GM19351 (cell line): ENCODE results near the gene GOLGB1.
"Not testable (repeated sequence)": the region's sequence is repeated elsewhere in the genome, so short reads cannot be mapped to it uniquely, and the experiment has no call there.

Experiments
- ATAC-seq: cut with Tn5 transposase; IDR thresholded peaks from one replicate; pipeline ENCODE4 v1.9.1; 2021; ENCODE audit warnings: mild to moderate bottlenecking, moderate library complexity; ENCODE audit not compliant: unreplicated experiment

GOLGB1 gene, protein sequence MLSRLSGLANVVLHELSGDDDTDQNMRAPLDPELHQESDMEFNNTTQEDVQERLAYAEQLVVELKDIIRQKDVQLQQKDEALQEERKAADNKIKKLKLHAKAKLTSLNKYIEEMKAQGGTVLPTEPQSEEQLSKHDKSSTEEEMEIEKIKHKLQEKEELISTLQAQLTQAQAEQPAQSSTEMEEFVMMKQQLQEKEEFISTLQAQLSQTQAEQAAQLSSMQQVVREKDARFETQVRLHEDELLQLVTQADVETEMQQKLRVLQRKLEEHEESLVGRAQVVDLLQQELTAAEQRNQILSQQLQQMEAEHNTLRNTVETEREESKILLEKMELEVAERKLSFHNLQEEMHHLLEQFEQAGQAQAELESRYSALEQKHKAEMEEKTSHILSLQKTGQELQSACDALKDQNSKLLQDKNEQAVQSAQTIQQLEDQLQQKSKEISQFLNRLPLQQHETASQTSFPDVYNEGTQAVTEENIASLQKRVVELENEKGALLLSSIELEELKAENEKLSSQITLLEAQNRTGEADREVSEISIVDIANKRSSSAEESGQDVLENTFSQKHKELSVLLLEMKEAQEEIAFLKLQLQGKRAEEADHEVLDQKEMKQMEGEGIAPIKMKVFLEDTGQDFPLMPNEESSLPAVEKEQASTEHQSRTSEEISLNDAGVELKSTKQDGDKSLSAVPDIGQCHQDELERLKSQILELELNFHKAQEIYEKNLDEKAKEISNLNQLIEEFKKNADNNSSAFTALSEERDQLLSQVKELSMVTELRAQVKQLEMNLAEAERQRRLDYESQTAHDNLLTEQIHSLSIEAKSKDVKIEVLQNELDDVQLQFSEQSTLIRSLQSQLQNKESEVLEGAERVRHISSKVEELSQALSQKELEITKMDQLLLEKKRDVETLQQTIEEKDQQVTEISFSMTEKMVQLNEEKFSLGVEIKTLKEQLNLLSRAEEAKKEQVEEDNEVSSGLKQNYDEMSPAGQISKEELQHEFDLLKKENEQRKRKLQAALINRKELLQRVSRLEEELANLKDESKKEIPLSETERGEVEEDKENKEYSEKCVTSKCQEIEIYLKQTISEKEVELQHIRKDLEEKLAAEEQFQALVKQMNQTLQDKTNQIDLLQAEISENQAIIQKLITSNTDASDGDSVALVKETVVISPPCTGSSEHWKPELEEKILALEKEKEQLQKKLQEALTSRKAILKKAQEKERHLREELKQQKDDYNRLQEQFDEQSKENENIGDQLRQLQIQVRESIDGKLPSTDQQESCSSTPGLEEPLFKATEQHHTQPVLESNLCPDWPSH (N-terminal part only)

GRCh38 chr3:121749276-121750086 is at the start of gene GOLGB1:
Gene GOLGB1 (minus strand): TSS chr3:121749741. CDS start chr3:121730971, 18,770 bp downstream.
- peak; percentile 96 for ATAC-seq

DNA sequence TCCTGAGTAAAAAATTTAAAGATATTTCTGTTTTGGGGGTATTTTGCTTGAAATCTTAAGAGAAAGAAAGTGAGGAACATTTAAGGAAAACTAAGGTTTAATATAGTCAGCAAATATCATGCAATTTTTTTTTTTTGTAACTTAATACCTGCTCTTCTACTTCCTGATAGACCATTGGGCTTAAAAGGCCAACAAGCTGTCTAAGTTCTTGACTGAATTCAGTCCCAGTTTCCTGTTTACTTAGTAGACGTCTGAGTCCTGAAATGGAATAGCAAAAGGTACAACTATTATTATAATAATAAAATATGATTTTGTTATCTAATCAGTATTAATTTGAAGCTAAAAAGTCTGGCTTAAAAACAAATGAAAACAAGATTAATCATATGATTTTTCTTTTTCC is 47.4 kb upstream of the GOLGB1 start:
- no peak for ATAC-seq

DNA sequence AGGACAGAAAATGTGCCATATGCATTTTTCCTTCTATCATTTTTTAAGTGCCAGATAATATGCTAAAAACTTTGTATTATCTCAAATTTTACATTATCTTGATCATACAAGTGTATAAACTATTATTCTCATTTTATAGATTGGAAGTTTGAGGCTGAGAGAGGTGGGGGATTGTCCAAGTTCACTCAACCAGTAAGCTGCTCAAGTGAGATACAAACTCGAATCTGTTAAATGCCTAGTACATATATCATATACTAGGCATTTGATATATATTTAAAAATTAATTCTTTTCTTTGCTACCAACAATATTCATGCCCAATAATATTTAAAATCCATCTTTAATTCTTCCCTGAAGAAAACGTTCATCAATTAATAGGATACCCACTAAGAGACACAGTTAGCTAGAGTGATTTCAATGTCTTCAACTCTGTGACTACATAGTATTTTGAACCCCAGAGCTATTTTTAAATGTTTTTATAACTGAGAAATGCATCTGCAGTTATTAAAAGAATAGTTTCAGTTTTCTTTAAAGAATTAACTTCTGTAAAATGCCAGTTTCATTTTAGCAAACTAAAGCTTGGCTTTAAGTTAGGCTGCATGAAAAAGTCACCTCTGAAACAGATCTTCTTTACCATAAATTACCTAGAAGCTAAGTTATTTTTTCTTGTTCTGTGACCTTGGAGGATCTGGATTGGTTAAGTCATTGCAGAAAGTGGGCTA is 44.9 kb upstream of the GOLGB1 start:
- ATAC-seq, result peak; percentile 47

GRCh38 chr3:121793078-121793477 is 43.5 kb upstream of the GOLGB1 start:
- ATAC-seq, result peak; percentile 66

- no peak for ATAC-seq
Observed at GRCh38 chr3:121786485-121786884, 36.9 kb upstream of the GOLGB1 start.

GRCh38 chr3:121782784-121783183 is 33.2 kb upstream of the GOLGB1 start:
- ATAC-seq, result not testable (repeated sequence)

- no peak for ATAC-seq
Observed at GRCh38 chr3:121781611-121782010, 32.1 kb upstream of the GOLGB1 start.

GRCh38 chr3:121775095-121775494 is 25.6 kb upstream of the GOLGB1 start:
- not testable (repeated sequence) for ATAC-seq

- no peak for ATAC-seq
Observed at GRCh38 chr3:121769246-121769645, 19.7 kb upstream of the GOLGB1 start.

DNA sequence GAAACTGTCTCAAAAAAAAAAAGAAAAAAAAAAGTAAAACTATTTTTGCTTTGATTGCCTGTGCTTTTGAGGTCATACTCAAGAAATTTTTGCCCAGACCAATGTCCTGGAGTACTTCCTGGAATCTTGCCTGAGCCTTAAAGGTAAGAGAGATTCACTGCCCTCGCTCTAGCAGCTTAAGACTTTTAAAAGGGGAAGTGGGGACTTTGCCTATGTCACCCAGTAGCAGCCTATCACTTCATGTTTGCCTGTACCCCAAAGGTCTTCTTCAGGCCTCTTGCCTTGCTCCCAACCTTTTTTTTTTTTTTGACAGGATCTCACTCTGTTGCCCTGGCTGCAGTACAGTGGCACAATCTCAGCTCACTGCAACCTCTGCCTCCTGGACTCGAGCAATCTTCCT is 18.9 kb upstream of the GOLGB1 start:
- ATAC-seq, result no peak

DNA sequence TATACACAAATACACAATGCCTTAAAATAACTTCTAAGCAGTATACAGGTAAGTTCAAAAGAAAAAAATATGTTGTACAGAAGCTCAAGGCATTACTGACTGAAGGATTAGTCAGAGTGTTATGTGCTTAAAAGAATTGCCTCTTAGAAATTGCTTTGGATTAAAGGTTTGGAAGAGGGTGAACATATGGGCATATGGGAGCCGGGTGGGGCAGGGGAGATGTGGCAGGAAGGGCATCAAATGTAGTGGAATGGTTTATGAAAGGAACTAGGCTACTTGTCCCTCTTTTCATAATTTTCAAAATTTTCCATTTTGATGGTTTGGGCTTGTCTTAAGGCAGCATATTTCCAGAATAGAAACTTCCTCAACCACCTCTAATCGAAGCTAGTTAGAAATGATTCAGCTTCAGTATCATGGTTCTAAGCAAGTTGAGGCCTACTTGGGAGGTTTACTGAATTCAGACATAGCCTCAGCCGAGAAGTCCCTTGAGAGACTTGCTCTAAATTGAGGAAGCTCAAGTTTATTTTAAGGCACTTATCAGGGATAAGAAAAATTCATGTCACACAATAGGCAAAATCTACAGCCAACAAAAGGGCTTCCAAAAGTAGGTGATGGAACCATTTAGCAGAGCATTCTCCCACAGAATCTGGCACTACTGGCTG is 10.1 kb upstream of the GOLGB1 start:
- ATAC-seq, result no peak

DNA sequence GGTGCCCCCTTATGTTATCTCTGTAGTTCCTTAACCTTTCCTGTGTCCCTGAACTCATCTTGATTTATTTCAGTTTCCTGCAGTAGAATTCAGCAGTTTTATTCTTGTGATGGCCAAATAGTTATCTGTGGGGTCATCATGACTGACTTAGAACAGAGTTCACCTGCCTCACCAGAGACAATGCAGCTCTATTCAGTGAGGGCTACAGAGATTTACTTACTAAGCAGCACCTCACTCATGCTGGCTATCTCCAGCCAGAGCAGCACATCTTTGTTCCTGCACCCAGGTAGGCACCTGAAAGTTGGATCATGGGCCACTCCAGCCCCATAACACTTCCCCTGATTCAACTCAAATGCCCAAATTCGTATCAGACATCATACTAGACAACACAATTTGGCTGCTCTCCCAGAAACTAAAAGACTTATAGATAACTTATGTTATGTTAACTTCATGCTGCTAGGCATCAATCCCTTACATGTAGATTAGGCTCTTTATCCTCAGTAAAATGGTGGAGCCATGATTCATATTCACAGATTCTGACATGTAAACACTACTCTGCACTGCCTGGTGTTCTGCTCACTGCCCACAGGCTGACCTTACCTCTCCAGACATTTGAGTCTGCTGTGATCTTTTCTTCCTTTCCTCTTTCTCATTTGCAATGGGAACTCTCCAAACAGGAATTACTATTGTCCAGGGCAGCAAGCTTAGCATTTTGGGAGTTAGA is 9.3 kb upstream of the GOLGB1 start:
- ATAC-seq, result no peak

- ATAC-seq, result no peak
Observed at GRCh38 chr3:121757812-121758545, 8.4 kb upstream of the GOLGB1 start.

DNA sequence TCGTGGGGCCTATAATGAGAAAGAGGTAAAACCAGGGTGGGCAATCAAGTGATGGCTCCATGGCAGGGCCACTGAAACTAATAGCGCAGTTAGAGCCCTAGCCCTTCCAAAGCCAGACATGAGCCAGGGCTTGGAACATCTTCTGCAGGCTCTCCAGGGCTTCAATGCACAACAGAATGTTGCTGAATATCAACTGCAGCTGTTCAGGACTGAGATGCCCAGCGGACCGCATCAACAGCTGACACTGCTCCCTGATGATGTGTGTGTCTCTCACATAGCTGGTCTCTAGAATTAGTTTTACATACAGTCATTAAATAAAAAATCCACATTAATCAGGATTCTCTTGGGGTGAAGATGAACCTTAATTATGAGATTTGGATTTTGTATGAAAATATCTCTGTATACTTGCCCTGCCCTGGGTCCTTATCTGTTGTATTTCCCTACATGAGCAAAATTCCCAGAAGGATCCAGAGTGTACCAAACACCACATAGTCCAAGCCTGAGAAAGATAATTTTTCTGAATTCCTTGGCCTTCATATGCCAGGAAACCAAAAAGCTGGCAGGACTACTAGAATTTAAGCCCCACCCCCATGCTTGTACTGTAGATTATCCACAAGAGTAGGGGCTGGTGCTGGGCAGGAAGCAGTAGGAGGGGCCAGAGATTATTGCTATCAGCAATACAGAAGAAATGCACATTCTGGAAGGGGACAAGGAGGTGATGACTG is 7.7 kb upstream of the GOLGB1 start:
- ATAC-seq, result no peak

- no peak for ATAC-seq
Observed at GRCh38 chr3:121752772-121753171, 3.2 kb upstream of the GOLGB1 start.

GRCh38 chr3:121752261-121752660 is 2.7 kb upstream of the GOLGB1 start:
- no peak for ATAC-seq

DNA sequence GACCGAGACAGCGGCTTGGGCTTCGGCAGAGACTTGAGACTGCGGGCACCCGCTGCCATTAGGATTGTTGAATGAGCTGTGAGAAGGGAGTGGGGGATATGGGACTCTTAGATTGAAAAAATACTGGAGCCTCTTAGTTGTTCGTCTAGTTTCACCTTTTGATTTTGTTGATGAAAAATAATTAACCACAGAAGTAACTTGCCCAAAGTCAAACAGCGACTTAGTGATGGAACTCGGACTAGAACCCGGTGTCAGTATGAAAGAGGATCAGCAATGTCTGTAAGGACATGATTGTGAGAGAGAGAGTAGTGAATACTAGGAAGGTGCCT is 510 bp upstream of the GOLGB1 start:
- ATAC-seq, result no peak
